ENCODE measurements around the gene NFIB.

- no peak for TF ChIP-seq SP2 (IDR thresholded peaks at IDR 0.05; ENCODE audit: low read length)
- no peak for TF ChIP-seq POLR2A (IDR thresholded peaks at IDR 0.05; ENCODE audit: control extremely low read depth in 1 of 2, low read depth in 2 of 2, low read length in 2 of 2)
- no peak for TF ChIP-seq TAF1 (IDR thresholded peaks at IDR 0.05; ENCODE audit: low read depth, low read length)
- no peak for TF ChIP-seq EP300 (IDR thresholded peaks at IDR 0.05; ENCODE audit: borderline replicate concordance in 1 of 2, low read depth in 2 of 2, low read length in 2 of 2)
- TF ChIP-seq CTCF (IDR thresholded peaks at IDR 0.05; ENCODE audit: control extremely low read depth in 1 of 3, insufficient read depth in 1 of 3, low read depth in 1 of 3, low read length in 3 of 3): peak; percentile 84 to 95 (median 93)
- TF ChIP-seq POLR2AphosphoS5 (IDR thresholded peaks at IDR 0.05; ENCODE audit: low read depth, low read length): no peak
- no peak for TF ChIP-seq HDAC6 (IDR thresholded peaks at IDR 0.05; ENCODE audit: low read depth, low read length)
Observed at GRCh38 chr9:14353222-14354056, 39.5 kb upstream of the NFIB start.
